ENCODE results near the gene CORO2A. TPM values are rescaled to one million over a fixed set of nuclear protein-coding genes. Genes with fewer than 3 reads are reported as not detected.

CORO2A gene
- total RNA-seq, 1 experiment from 2014 or later = 15.8 TPM

- Mint-ChIP-seq H3K4me1 (peaks cover 15 to 22% of the 10 kb centered on the region in 2 experiments), H3K9me3 (no peaks in the 10 kb centered on the region), H3K27ac (no peak overlapping the region), H3K36me3 (ENCODE audit: insufficient read depth in 1 of 3, low read depth in 3 of 3) (peaks cover 5 to 51% (median 31%) of the 10 kb centered on the region in 3 experiments), H3K27me3 (ENCODE audit: low read depth) (no peaks in the 10 kb centered on the region; the same call in 1 of the 2 replicates), H3K4me3 (no peak overlapping the region)
- no peak for TF ChIP-seq CTCF (conservative IDR thresholded peaks at IDR 0.05)
- Histone ChIP-seq H2BK12ac (ENCODE audit: insufficient read length, low read depth, low read length) (no peak overlapping the region), H3K27ac (ENCODE audit: insufficient read length, low read depth, low read length) (no peak overlapping the region), H3K23me2 (ENCODE audit: insufficient read length, low read depth, low read length, poor library complexity, severe bottlenecking) (no peaks in the 10 kb centered on the region), H2BK5ac (ENCODE audit: insufficient read length, low read length) (no peak overlapping the region), H3K4me1 (ENCODE audit: insufficient read depth, low read length) (peaks cover 1% of the 10 kb centered on the region; the same call in 1 of the 2 replicates), H3K56ac (ENCODE audit: insufficient read length, low read depth, low read length) (no peak overlapping the region), H2BK20ac (ENCODE audit: low read depth, low read length, poor library complexity, severe bottlenecking) (no peak overlapping the region), H3K79me1 (ENCODE audit: insufficient read depth, low read depth, low read length, poor library complexity, severe bottlenecking) (no peaks in the 10 kb centered on the region), H3T11ph (ENCODE audit: low read length) (no peak overlapping the region), H3K79me2 (ENCODE audit: insufficient read depth, low read length) (no peaks in the 10 kb centered on the region), H4K20me1 (ENCODE audit: control insufficient read depth, insufficient read depth, insufficient read length) (no peaks in the 10 kb centered on the region), H4K5ac (ENCODE audit: insufficient read length, low read depth, low read length) (no peak overlapping the region), H4K8ac (replicated peaks; ENCODE audit: insufficient read length, low read depth, low read length) (no peak overlapping the region), H2AK5ac (ENCODE audit: insufficient read length, low read length) (no peak overlapping the region), H2BK15ac (ENCODE audit: low read depth, low read length) (no peak overlapping the region), H3K27me3 (ENCODE audit: insufficient read depth, low read length) (no peaks in the 10 kb centered on the region), H3K4ac (ENCODE audit: low read depth, low read length) (no peak overlapping the region), H4K91ac (ENCODE audit: insufficient read length, low read depth, low read length) (no peak overlapping the region), H3K14ac (ENCODE audit: insufficient read depth, low read length) (no peak overlapping the region), H2BK120ac (ENCODE audit: low read depth, low read length, poor library complexity, severe bottlenecking) (no peak overlapping the region), H3K23ac (ENCODE audit: insufficient read length, low read depth, low read length) (no peak overlapping the region), H3K9me3 (ENCODE audit: control insufficient read depth, low read depth, low read length) (no peaks in the 10 kb centered on the region), H2AFZ (ENCODE audit: low read length) (no peak overlapping the region), H3K18ac (ENCODE audit: insufficient read length, low read depth, low read length) (no peak overlapping the region), H3K9ac (ENCODE audit: extremely low read depth, insufficient read length, low read length) (no peak overlapping the region), H3K4me2 (ENCODE audit: insufficient read depth, insufficient read length, low read length) (no peak overlapping the region)
- no peak for DNase-seq
- no CpG with 5 or more reads among the region's 6 CpGs for WGBS (ENCODE audit: extremely low coverage, insufficient read length, low lambda C conversion rate)
Measured at GRCh38 chr9:98081477-98082219, 110.8 kb downstream of the CORO2A start.
